Measurements from ENCODE around the gene DHCR24. TPM values are rescaled to one million over a fixed set of nuclear protein-coding genes. Genes with fewer than 3 reads are reported as not detected.

Gene DHCR24
- total RNA-seq, 1 donor from 2014 or later: 47.3 TPM

GRCh38 chr1:54849219-54850068 lies 37.6 kb downstream of the DHCR24 start:
- no peak for DNase-seq (ENCODE audit: low spot score in 2 of 2)
- FAIRE-seq: no peak

- no peak for DNase-seq (ENCODE audit: low spot score in 2 of 2)
- FAIRE-seq: no peak
Observed at GRCh38 chr1:54848134-54848948, 38.7 kb downstream of the DHCR24 start.

GRCh38 chr1:54846716-54847284 lies 40.2 kb downstream of the DHCR24 start:
- FAIRE-seq (no peak), DNase-seq (ENCODE audit: low spot score in 2 of 2) (no peak)

GRCh38 chr1:54846301-54846700 lies 40.7 kb downstream of the DHCR24 start:
- no peak for FAIRE-seq
- no peak for DNase-seq (ENCODE audit: low spot score in 2 of 2)

- FAIRE-seq: no peak
- DNase-seq (ENCODE audit: low spot score in 2 of 2): no peak
Observed at GRCh38 chr1:54845772-54846171, 41.2 kb downstream of the DHCR24 start.

- DNase-seq (ENCODE audit: low spot score in 2 of 2) (no peak), FAIRE-seq (no peak)
Observed at GRCh38 chr1:54844564-54844963, 42.4 kb downstream of the DHCR24 start.

GRCh38 chr1:54843449-54843848 lies 43.5 kb downstream of the DHCR24 start:
- no peak for FAIRE-seq

GRCh38 chr1:54842963-54843362 lies 44.0 kb downstream of the DHCR24 start:
- DNase-seq (ENCODE audit: low spot score in 2 of 2): no peak
- no peak for FAIRE-seq

More at GRCh38 chr1:54843449-54843848, 43.5 kb downstream of the DHCR24 start:
- DNase-seq (ENCODE audit: low spot score in 2 of 2): no peak

GRCh38 chr1:54842206-54842915 lies 44.6 kb downstream of the DHCR24 start:
- FAIRE-seq (no peak), DNase-seq (ENCODE audit: low spot score in 2 of 2) (no peak)

GRCh38 chr1:54839824-54840223 lies 47.2 kb downstream of the DHCR24 start:
- no peak for DNase-seq (ENCODE audit: low spot score in 2 of 2)
- FAIRE-seq: no peak

GRCh38 chr1:54838565-54839180 lies 48.3 kb downstream of the DHCR24 start:
- DNase-seq (ENCODE audit: low spot score in 2 of 2): no peak

GRCh38 chr1:54837002-54837853 lies 49.8 kb downstream of the DHCR24 start:
- DNase-seq (ENCODE audit: low spot score in 2 of 2) (no peak), FAIRE-seq (no peak)

More at GRCh38 chr1:54838565-54839180, 48.3 kb downstream of the DHCR24 start:
- FAIRE-seq: no peak

GRCh38 chr1:54836594-54836993 lies 50.4 kb downstream of the DHCR24 start:
- no peak for FAIRE-seq
- DNase-seq (ENCODE audit: low spot score in 2 of 2): no peak

- no peak for FAIRE-seq
- no peak for DNase-seq (ENCODE audit: low spot score in 2 of 2)
Observed at GRCh38 chr1:54835970-54836369, 51.0 kb downstream of the DHCR24 start.

- DNase-seq (ENCODE audit: low spot score in 2 of 2): no peak
- FAIRE-seq: no peak
Observed at GRCh38 chr1:54835131-54835898, 51.7 kb downstream of the DHCR24 start.

- FAIRE-seq (no peak), DNase-seq (ENCODE audit: low spot score in 2 of 2) (no peak)
Observed at GRCh38 chr1:54834007-54834541, 52.9 kb downstream of the DHCR24 start.

- FAIRE-seq (no peak), DNase-seq (ENCODE audit: low spot score in 2 of 2) (no peak)
Observed at GRCh38 chr1:54833121-54833520, 53.9 kb downstream of the DHCR24 start.

- no peak for FAIRE-seq
- no peak for DNase-seq (ENCODE audit: low spot score in 2 of 2)
Observed at GRCh38 chr1:54826226-54826816, 60.7 kb downstream of the DHCR24 start.
